K562 (cell line): ENCODE data around the gene YTHDC1. TPM values are rescaled to one million over a fixed set of nuclear protein-coding genes. Genes with fewer than 3 reads are reported as not detected.

ENCODE experiments used
- CBX8 ChIP-seq: fragments of 200-600 bp; sonication (generic); IDR thresholded peaks from 2 replicates; pipeline ENCODE4 v1.6.1; 2012; ENCODE audit warnings: borderline replicate concordance, mixed run types, low read depth, mild to moderate bottlenecking, moderate library complexity, mixed read lengths, low read length, control low read depth, inconsistent platforms; ENCODE audit not compliant: poor library complexity, severe bottlenecking; ENCODE audit errors: extremely low read depth
- CC2D1A ChIP-seq: fragments of 450-650 bp; IDR thresholded peaks from 2 replicates; pipeline ENCODE4 v1.6.1; 2017; ENCODE audit warnings: mild to moderate bottlenecking
- COPS2 ChIP-seq: fragments of 450-650 bp; conservative IDR thresholded peaks from 2 replicates; pipeline ENCODE4 v1.6.1; 2016; ENCODE audit warnings: mild to moderate bottlenecking, moderate library complexity
- FOS ChIP-seq: IDR thresholded peaks from 3 replicates; pipeline ENCODE4 v1.6.1; 2011; ENCODE audit not compliant: insufficient read length; ENCODE audit errors: extremely low read depth
- GATAD2A ChIP-seq: fragments of 450-650 bp; IDR thresholded peaks from 2 replicates; pipeline ENCODE4 v1.6.1; 2017
- HDAC6 ChIP-seq: IDR thresholded peaks from 2 replicates; pipeline ENCODE4 v1.6.1; 2012; ENCODE audit warnings: low read depth, mild to moderate bottlenecking, control low read depth, inconsistent platforms, low read length, moderate library complexity
- HSF4 ChIP-seq: fragments of 250-450 bp; sonication (Bioruptor Pico); IDR thresholded peaks from 2 replicates; pipeline ENCODE4 v2.1.2; 2022; ENCODE audit warnings: mild to moderate bottlenecking, moderate library complexity, borderline replicate concordance
- LEF1 ChIP-seq: fragments of 450-650 bp; IDR thresholded peaks from 2 replicates; pipeline ENCODE4 v1.6.1; 2016; ENCODE audit warnings: mild to moderate bottlenecking
- MTF1 ChIP-seq: fragments of 250-450 bp; sonication (Bioruptor Pico); IDR thresholded peaks from 2 replicates; pipeline ENCODE4 v1.9.0; 2021; ENCODE audit warnings: moderate library complexity, mild to moderate bottlenecking, inconsistent platforms, borderline replicate concordance
- SETDB1 ChIP-seq: IDR thresholded peaks from one replicate; pipeline ENCODE4 v1.6.1; 2012; ENCODE audit warnings: low read length, control low read depth, inconsistent platforms
- SPI1 ChIP-seq: IDR thresholded peaks from 2 replicates; pipeline ENCODE4 v1.6.1; 2011; ENCODE audit warnings: low read depth, low read length, control low read depth, borderline replicate concordance
- TAF9B ChIP-seq: fragments of 450-650 bp; IDR thresholded peaks from 2 replicates; pipeline ENCODE4 v1.6.1; 2018; ENCODE audit warnings: mild to moderate bottlenecking; ENCODE audit not compliant: partially characterized antibody
- ZKSCAN3 ChIP-seq: fragments of 250-450 bp; sonication (Bioruptor Pico); IDR thresholded peaks from 2 replicates; pipeline ENCODE4 v1.4.0; 2020
- ZNF224 ChIP-seq: sonication (generic); formaldehyde crosslinking; IDR thresholded peaks from 2 replicates; pipeline ENCODE4 v1.8.0; 2022; ENCODE audit warnings: mild to moderate bottlenecking, missing genetic modification reagents
- ZNF778 ChIP-seq: fragments of 450-650 bp; formaldehyde crosslinking; IDR thresholded peaks from 2 replicates; pipeline ENCODE4 v1.4.0; 2020; ENCODE audit warnings: mild to moderate bottlenecking, moderate library complexity
- polyA plus RNA-seq, 8 experiments: library from polyadenylated mRNA; depleted of rRNA in 4 of 8; stranded (reverse) in 5 of 8; unstranded in 3 of 8; fragments of >200 nt; fragmentation: Nextera tagmentation in 2 of 8; fragmentation: Illumina TruSeq in 1 of 8; extraction: Ambion mirVana in 2 of 8; extraction: Trizol in 1 of 8; gene quantifications; 2 replicates each; pipeline versions ENCODE4 v1.2.1 to v1.2.3, GENCODE V29; 2011 to 2014; ENCODE audit warnings: inconsistent platforms in 1 of 8, missing spikeins in 1 of 8
- total RNA-seq, 7 experiments: library from RNA; depleted of rRNA in 6 of 7; stranded (reverse); fragments of >200 nt in 6 of 7; fragmentation: Illumina TruSeq in 2 of 7; extraction: Trizol in 2 of 7; gene quantifications; 2 replicates each; pipeline versions ENCODE4 v1.2.1 to v1.2.3, GENCODE V29; 2011 to 2021; ENCODE audit warnings: low replicate concordance in 1 of 7
- TF ChIP-seq, protein P1 (sequence below): fragments of 250-450 bp; sonication (Bioruptor Pico); IDR thresholded peaks from 2 replicates; pipeline ENCODE4 v1.4.0; 2020; ENCODE audit warnings: mild to moderate bottlenecking, moderate library complexity
- TF ChIP-seq, protein P2 (sequence below): sonication (generic); formaldehyde crosslinking; IDR thresholded peaks from 2 replicates; pipeline ENCODE4 v1.8.0; 2023; ENCODE audit warnings: mild to moderate bottlenecking, missing genetic modification reagents
- TF ChIP-seq, protein P3 (sequence below): IDR thresholded peaks from 2 replicates; pipeline ENCODE4 v1.6.1; 2011; ENCODE audit not compliant: insufficient read length; ENCODE audit errors: extremely low read depth
- TF ChIP-seq, protein P4 (sequence below): fragments of 200-800 bp; sonication (Bioruptor generic); IDR thresholded peaks from 2 replicates; pipeline ENCODE4 v1.6.1; 2017; ENCODE audit warnings: missing genetic modification characterization, missing compliant biosample characterization
- TF ChIP-seq, protein P5 (sequence below): sonication (generic); formaldehyde crosslinking; IDR thresholded peaks from 2 replicates; pipeline ENCODE4 v1.8.0; 2022; ENCODE audit warnings: mild to moderate bottlenecking, missing genetic modification reagents

YTHDC1 gene
- total and polyA plus RNA-seq, 9 of the 15 experiments (the other 6 are each of a cell fraction or from before 2014, with no cell fraction given), result 9.8 to 65.4 (median 51.7) TPM

DNA sequence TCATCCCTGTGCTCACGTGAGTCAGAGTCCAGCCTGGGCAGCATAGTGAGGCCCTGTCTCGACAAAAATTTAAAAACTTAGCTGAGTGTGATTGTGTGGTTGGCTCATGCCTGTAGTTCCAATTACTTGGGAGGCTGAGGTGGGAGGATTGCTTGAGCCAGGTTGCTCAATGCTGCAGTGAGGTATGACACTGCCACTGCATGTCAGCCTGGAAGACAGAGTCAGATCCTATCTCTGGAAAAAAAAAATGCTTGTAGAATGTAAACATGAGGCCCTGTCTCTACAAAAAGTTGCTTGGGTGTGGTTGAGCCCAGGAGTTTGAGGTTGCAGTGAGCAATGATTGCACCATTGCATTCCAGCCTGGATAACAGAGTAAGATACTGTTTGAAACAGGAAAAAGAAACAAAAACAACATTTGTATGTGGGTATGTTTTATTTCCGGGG is 11.3 kb upstream of the YTHDC1 start (continued):
- TF ChIP-seq, protein P1, sequence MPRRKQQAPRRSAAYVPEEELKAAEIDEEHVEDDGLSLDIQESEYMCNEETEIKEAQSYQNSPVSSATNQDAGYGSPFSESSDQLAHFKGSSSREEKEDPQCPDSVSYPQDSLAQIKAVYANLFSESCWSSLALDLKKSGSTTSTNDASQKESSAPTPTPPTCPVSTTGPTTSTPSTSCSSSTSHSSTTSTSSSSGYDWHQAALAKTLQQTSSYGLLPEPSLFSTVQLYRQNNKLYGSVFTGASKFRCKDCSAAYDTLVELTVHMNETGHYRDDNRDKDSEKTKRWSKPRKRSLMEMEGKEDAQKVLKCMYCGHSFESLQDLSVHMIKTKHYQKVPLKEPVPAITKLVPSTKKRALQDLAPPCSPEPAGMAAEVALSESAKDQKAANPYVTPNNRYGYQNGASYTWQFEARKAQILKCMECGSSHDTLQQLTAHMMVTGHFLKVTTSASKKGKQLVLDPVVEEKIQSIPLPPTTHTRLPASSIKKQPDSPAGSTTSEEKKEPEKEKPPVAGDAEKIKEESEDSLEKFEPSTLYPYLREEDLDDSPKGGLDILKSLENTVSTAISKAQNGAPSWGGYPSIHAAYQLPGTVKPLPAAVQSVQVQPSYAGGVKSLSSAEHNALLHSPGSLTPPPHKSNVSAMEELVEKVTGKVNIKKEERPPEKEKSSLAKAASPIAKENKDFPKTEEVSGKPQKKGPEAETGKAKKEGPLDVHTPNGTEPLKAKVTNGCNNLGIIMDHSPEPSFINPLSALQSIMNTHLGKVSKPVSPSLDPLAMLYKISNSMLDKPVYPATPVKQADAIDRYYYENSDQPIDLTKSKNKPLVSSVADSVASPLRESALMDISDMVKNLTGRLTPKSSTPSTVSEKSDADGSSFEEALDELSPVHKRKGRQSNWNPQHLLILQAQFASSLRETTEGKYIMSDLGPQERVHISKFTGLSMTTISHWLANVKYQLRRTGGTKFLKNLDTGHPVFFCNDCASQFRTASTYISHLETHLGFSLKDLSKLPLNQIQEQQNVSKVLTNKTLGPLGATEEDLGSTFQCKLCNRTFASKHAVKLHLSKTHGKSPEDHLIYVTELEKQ (CRISPR knock-in tag), result no peak
- TF ChIP-seq CC2D1A (no peak), FOS (no peak), LEF1 (peak; percentile 54; the same call in 1 of the 2 replicates), CBX8 (no peak), SPI1 (no peak), TAF9B (no peak), ZNF224 (no peak), HSF4 (no peak), ZKSCAN3 (CRISPR knock-in tag) (no peak), COPS2 (no peak), MTF1 (CRISPR knock-in tag) (no peak), SETDB1 (no peak), ZNF778 (CRISPR knock-in tag) (no peak), GATAD2A (no peak), HDAC6 (no peak)
- TF ChIP-seq, protein P2, sequence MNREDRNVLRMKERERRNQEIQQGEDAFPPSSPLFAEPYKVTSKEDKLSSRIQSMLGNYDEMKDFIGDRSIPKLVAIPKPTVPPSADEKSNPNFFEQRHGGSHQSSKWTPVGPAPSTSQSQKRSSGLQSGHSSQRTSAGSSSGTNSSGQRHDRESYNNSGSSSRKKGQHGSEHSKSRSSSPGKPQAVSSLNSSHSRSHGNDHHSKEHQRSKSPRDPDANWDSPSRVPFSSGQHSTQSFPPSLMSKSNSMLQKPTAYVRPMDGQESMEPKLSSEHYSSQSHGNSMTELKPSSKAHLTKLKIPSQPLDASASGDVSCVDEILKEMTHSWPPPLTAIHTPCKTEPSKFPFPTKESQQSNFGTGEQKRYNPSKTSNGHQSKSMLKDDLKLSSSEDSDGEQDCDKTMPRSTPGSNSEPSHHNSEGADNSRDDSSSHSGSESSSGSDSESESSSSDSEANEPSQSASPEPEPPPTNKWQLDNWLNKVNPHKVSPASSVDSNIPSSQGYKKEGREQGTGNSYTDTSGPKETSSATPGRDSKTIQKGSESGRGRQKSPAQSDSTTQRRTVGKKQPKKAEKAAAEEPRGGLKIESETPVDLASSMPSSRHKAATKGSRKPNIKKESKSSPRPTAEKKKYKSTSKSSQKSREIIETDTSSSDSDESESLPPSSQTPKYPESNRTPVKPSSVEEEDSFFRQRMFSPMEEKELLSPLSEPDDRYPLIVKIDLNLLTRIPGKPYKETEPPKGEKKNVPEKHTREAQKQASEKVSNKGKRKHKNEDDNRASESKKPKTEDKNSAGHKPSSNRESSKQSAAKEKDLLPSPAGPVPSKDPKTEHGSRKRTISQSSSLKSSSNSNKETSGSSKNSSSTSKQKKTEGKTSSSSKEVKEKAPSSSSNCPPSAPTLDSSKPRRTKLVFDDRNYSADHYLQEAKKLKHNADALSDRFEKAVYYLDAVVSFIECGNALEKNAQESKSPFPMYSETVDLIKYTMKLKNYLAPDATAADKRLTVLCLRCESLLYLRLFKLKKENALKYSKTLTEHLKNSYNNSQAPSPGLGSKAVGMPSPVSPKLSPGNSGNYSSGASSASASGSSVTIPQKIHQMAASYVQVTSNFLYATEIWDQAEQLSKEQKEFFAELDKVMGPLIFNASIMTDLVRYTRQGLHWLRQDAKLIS (CRISPR knock-in tag), result no peak
- TF ChIP-seq, protein P3, sequence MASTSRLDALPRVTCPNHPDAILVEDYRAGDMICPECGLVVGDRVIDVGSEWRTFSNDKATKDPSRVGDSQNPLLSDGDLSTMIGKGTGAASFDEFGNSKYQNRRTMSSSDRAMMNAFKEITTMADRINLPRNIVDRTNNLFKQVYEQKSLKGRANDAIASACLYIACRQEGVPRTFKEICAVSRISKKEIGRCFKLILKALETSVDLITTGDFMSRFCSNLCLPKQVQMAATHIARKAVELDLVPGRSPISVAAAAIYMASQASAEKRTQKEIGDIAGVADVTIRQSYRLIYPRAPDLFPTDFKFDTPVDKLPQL, result no peak
- TF ChIP-seq, protein P4, sequence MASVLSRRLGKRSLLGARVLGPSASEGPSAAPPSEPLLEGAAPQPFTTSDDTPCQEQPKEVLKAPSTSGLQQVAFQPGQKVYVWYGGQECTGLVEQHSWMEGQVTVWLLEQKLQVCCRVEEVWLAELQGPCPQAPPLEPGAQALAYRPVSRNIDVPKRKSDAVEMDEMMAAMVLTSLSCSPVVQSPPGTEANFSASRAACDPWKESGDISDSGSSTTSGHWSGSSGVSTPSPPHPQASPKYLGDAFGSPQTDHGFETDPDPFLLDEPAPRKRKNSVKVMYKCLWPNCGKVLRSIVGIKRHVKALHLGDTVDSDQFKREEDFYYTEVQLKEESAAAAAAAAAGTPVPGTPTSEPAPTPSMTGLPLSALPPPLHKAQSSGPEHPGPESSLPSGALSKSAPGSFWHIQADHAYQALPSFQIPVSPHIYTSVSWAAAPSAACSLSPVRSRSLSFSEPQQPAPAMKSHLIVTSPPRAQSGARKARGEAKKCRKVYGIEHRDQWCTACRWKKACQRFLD, result no peak
- TF ChIP-seq, protein P5, sequence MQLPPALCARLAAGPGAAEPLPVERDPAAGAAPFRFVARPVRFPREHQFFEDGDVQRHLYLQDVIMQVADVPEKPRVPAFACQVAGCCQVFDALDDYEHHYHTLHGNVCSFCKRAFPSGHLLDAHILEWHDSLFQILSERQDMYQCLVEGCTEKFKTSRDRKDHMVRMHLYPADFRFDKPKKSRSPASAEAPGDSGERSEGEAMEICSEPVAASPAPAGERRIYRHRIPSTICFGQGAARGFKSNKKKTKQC (CRISPR knock-in tag), result no peak
